WTC11 (cell line): ENCODE measurements around the gene TPK1. TPM values are rescaled to one million over a fixed set of nuclear protein-coding genes. Genes with fewer than 3 reads are reported as not detected.

Experiments used
- ATAC-seq: fragments of 200-7000 bp; cut with Tn5 transposase; 2 replicates; pipeline ENCODE4 v1.10.0; 2021; ENCODE audit warnings: mild to moderate bottlenecking, moderate library complexity
- CTCF ChIA-PET: fragments of 300-600 bp; sonication (Branson Sonifier 250); formaldehyde crosslinking; loops from one replicate; lab custom pipeline; 2021; ENCODE audit warnings: antibody characterized with exemption; lab: Charles Lee
- POLR2A ChIA-PET: fragments of 350-600 bp; sonication (Branson Sonifier 250); formaldehyde crosslinking; loops from one replicate; lab custom pipeline; 2021; ENCODE audit warnings: antibody characterized with exemption; lab: Charles Lee
- DNase-seq: peaks from one replicate; pipeline ENCODE4 v3.0.0; 2021; ENCODE audit warnings: low spot score
- H3K27ac Mint-ChIP-seq: 2 replicates; pipeline ENCODE4 v1.8.0; 2021; ENCODE audit warnings: mixed read lengths
- H3K27me3 Mint-ChIP-seq: 2 replicates; pipeline ENCODE4 v1.8.0; 2021; ENCODE audit warnings: low read depth, mild to moderate bottlenecking, moderate library complexity, mixed read lengths
- H3K36me3 Mint-ChIP-seq: 2 replicates; pipeline ENCODE4 v1.8.0; 2021; ENCODE audit warnings: mixed read lengths
- H3K4me1 Mint-ChIP-seq: 2 replicates; pipeline ENCODE4 v1.8.0; 2022; ENCODE audit warnings: mixed read lengths
- H3K4me3 Mint-ChIP-seq: 2 replicates; pipeline ENCODE4 v1.8.0; 2021; ENCODE audit warnings: mild to moderate bottlenecking, moderate library complexity, mixed read lengths
- H3K9me3 Mint-ChIP-seq: 2 replicates; pipeline ENCODE4 v1.8.0; 2021; ENCODE audit warnings: mixed read lengths
- ATF6 ChIP-seq: sonication (generic); formaldehyde crosslinking; IDR thresholded peaks from 2 replicates; pipeline ENCODE4 v1.8.1; 2023; ENCODE audit warnings: mild to moderate bottlenecking, missing genetic modification reagents
- CREB1 ChIP-seq: sonication (generic); formaldehyde crosslinking; IDR thresholded peaks from 2 replicates; pipeline ENCODE4 v1.8.0; 2023; ENCODE audit warnings: mild to moderate bottlenecking, missing genetic modification reagents
- E2F1 ChIP-seq: sonication (generic); formaldehyde crosslinking; IDR thresholded peaks from 2 replicates; pipeline ENCODE4 v1.8.0; 2022; ENCODE audit warnings: mild to moderate bottlenecking, missing genetic modification reagents
- ELF4 ChIP-seq: sonication (generic); formaldehyde crosslinking; IDR thresholded peaks from 2 replicates; pipeline ENCODE4 v1.8.1; 2022; ENCODE audit warnings: low read depth, mild to moderate bottlenecking, moderate library complexity, missing genetic modification reagents
- EMX1 ChIP-seq: fragments of 250-450 bp; sonication (Bioruptor Pico); IDR thresholded peaks from 2 replicates; pipeline ENCODE4 v1.8.0; 2021; ENCODE audit warnings: mild to moderate bottlenecking
- ESRRA ChIP-seq: sonication (generic); formaldehyde crosslinking; IDR thresholded peaks from 2 replicates; pipeline ENCODE4 v1.8.1; 2022; ENCODE audit warnings: mild to moderate bottlenecking, missing genetic modification reagents, borderline replicate concordance
- FOXP4 ChIP-seq: sonication (generic); formaldehyde crosslinking; IDR thresholded peaks from 2 replicates; pipeline ENCODE4 v1.8.0; 2022; ENCODE audit warnings: mild to moderate bottlenecking, missing genetic modification reagents
- GABPB1 ChIP-seq: sonication (generic); formaldehyde crosslinking; IDR thresholded peaks from 2 replicates; pipeline ENCODE4 v1.8.1; 2023; ENCODE audit warnings: mild to moderate bottlenecking, missing genetic modification reagents
- IRF1 ChIP-seq: sonication (generic); formaldehyde crosslinking; IDR thresholded peaks from 2 replicates; pipeline ENCODE4 v1.8.0; 2023; ENCODE audit warnings: missing genetic modification reagents
- JUN ChIP-seq: sonication (generic); formaldehyde crosslinking; IDR thresholded peaks from 2 replicates; pipeline ENCODE4 v1.8.0; 2023; ENCODE audit warnings: mild to moderate bottlenecking, missing genetic modification reagents
- PRDM15 ChIP-seq: sonication (generic); formaldehyde crosslinking; IDR thresholded peaks from 2 replicates; pipeline ENCODE4 v1.8.0; 2022; ENCODE audit warnings: missing genetic modification reagents
- SMAD4 ChIP-seq: sonication (generic); formaldehyde crosslinking; IDR thresholded peaks from 2 replicates; pipeline ENCODE4 v1.8.0; 2022; ENCODE audit warnings: mild to moderate bottlenecking, missing genetic modification reagents
- SOX15 ChIP-seq: fragments of 250-450 bp; sonication (Bioruptor Pico); IDR thresholded peaks from 2 replicates; pipeline ENCODE4 v1.9.0; 2021; ENCODE audit warnings: mild to moderate bottlenecking
- SP1 ChIP-seq: sonication (generic); formaldehyde crosslinking; conservative IDR thresholded peaks from 2 replicates; pipeline ENCODE4 v1.8.1; 2022; ENCODE audit warnings: missing genetic modification reagents
- USF1 ChIP-seq: sonication (generic); formaldehyde crosslinking; IDR thresholded peaks from 2 replicates; pipeline ENCODE4 v1.8.0; 2022; ENCODE audit warnings: mild to moderate bottlenecking, missing genetic modification reagents
- ZNF121 ChIP-seq: sonication (generic); formaldehyde crosslinking; IDR thresholded peaks from 2 replicates; pipeline ENCODE4 v1.8.0; 2023; ENCODE audit warnings: missing genetic modification reagents
- ZNF219 ChIP-seq: sonication (generic); formaldehyde crosslinking; IDR thresholded peaks from 2 replicates; pipeline ENCODE4 v1.8.0; 2023; ENCODE audit warnings: missing genetic modification reagents, mild to moderate bottlenecking, borderline replicate concordance
- ZNF232 ChIP-seq: sonication (generic); formaldehyde crosslinking; IDR thresholded peaks from 2 replicates; pipeline ENCODE4 v1.8.0; 2022; ENCODE audit warnings: mild to moderate bottlenecking, missing genetic modification reagents
- ZNF263 ChIP-seq: sonication (generic); formaldehyde crosslinking; IDR thresholded peaks from 2 replicates; pipeline ENCODE4 v1.8.1; 2022; ENCODE audit warnings: low read depth, mild to moderate bottlenecking, moderate library complexity, missing genetic modification reagents
- total RNA-seq: library from RNA; stranded (reverse); gene quantifications from 3 replicates; pipeline ENCODE4 v1.2.3, GENCODE V29; 2021

TPK1 gene
- total RNA-seq, 1 experiment from 2014 or later = 2.7 TPM

- no peak for TF ChIP-seq ATF6 (CRISPR knock-in tag)
Observed at GRCh38 chr7:144415858-144416257, 420.0 kb downstream of the TPK1 start (continued).

GRCh38 chr7:144414815-144415214 lies 421.0 kb downstream of the TPK1 start:
- no peak for TF ChIP-seq SP1 (CRISPR knock-in tag)
- no peak for TF ChIP-seq ELF4 (CRISPR knock-in tag)
- no peak for TF ChIP-seq IRF1
- TF ChIP-seq FOXP4 (CRISPR knock-in tag) = no peak
- TF ChIP-seq SMAD4 (CRISPR knock-in tag) = no peak
- no peak for TF ChIP-seq ZNF121 (CRISPR knock-in tag)
- no peak for TF ChIP-seq GABPB1 (CRISPR knock-in tag)
- no peak for TF ChIP-seq ZNF263 (CRISPR knock-in tag)
- TF ChIP-seq ZNF232 = no peak
- no peak for TF ChIP-seq JUN (CRISPR knock-in tag)
- TF ChIP-seq E2F1 = no peak
- TF ChIP-seq PRDM15 = no peak
- TF ChIP-seq ESRRA = no peak
- TF ChIP-seq SOX15 (CRISPR knock-in tag) = no peak
- no peak for TF ChIP-seq CREB1 (CRISPR knock-in tag)
- no peak for TF ChIP-seq EMX1 (CRISPR knock-in tag)
- no peak for TF ChIP-seq ZNF219
- TF ChIP-seq USF1 (CRISPR knock-in tag) = no peak
- Mint-ChIP-seq H3K4me1 (peaks cover 21% of the 10 kb centered on the region), H3K9me3 (peaks cover 35% of the 10 kb centered on the region), H3K36me3 (peaks cover 23% of the 10 kb centered on the region), H3K27me3 (no peaks in the 10 kb centered on the region; the same call in 1 of the 2 replicates), H3K27ac (no peak overlapping the region), H3K4me3 (no peak overlapping the region)
- ChIA-PET POLR2A (no interaction called here), CTCF (no interaction called here)
- no peak for ATAC-seq
- DNase-seq = no peak
